22Rv1 (cell line): ENCODE results near the gene HNRNPL.

Experiments used
- ZFX ChIP-seq: fragments of 450-650 bp; IDR thresholded peaks from 2 replicates; pipeline ENCODE4 v1.6.1; 2017; ENCODE audit warnings: antibody characterized with exemption, borderline replicate concordance
- TF ChIP-seq, protein P1 (sequence below): fragments of 450-650 bp; IDR thresholded peaks from 2 replicates; pipeline ENCODE4 v1.5.1; 2017; ENCODE audit warnings: mild to moderate bottlenecking

DNA sequence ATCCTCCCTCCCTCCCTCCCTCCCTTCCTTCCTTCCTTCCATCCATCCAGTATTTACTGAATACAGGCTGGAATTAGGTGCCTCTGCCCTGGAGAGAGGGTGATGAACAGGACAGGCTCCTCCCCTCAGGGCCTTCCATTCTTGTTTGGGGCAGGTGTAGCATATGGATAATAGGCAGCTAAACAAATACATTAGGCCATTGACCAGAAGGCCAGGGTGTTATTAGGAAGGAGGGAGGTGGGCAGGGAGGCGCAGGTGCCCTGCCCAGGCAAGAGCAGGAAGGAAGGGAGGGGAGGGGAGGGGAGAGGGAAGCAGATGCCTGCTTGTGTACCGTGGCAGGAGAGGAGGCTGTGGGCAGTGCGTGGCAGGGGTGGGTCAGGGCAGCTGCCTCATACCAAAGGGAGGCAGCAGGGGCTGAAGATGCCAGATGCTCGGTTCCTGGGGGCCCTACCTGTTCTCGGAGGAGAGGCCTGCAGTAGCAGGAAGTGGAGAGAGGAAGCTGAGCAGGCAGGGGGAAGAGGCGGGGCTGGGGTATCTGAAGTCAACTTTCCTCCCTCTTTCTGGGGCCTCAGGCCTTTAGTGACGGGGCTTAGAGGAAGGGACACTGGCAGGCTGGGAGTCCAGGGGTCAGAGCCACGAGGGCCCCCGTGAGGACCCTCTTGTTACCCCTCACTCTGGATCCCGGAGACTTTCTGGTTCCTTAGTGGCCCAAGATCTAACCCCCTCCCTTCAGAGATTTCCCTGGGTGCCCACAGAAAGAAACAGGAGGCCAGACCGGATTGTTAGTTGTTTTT, 28.2 kb upstream of the HNRNPL start, which contains the start of gene RINL:
- TF ChIP-seq, protein P1, sequence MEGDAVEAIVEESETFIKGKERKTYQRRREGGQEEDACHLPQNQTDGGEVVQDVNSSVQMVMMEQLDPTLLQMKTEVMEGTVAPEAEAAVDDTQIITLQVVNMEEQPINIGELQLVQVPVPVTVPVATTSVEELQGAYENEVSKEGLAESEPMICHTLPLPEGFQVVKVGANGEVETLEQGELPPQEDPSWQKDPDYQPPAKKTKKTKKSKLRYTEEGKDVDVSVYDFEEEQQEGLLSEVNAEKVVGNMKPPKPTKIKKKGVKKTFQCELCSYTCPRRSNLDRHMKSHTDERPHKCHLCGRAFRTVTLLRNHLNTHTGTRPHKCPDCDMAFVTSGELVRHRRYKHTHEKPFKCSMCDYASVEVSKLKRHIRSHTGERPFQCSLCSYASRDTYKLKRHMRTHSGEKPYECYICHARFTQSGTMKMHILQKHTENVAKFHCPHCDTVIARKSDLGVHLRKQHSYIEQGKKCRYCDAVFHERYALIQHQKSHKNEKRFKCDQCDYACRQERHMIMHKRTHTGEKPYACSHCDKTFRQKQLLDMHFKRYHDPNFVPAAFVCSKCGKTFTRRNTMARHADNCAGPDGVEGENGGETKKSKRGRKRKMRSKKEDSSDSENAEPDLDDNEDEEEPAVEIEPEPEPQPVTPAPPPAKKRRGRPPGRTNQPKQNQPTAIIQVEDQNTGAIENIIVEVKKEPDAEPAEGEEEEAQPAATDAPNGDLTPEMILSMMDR: no peak
- TF ChIP-seq ZFX: no peak
